K562 (cell line): ENCODE data around the gene MED12. TPM values are rescaled to one million over a fixed set of nuclear protein-coding genes. Genes with fewer than 3 reads are reported as not detected.

Source experiments
- ETS2 ChIP-seq: IDR thresholded peaks from 2 replicates; pipeline ENCODE4 v1.6.1; 2016; ENCODE audit warnings: borderline replicate concordance, missing genetic modification characterization, mild to moderate bottlenecking, moderate library complexity, missing compliant biosample characterization; ENCODE audit not compliant: poor library complexity, severe bottlenecking
- HIVEP1 ChIP-seq: fragments of 250-450 bp; sonication (Bioruptor Pico); IDR thresholded peaks from 2 replicates; pipeline ENCODE4 v1.4.0; 2020; ENCODE audit warnings: mild to moderate bottlenecking
- KLF16 ChIP-seq: IDR thresholded peaks from 2 replicates; pipeline ENCODE4 v1.6.1; 2016; ENCODE audit warnings: antibody characterized with exemption
- NFE2L1 ChIP-seq: fragments of 450-650 bp; IDR thresholded peaks from 2 replicates; pipeline ENCODE4 v1.6.1; 2016; ENCODE audit warnings: missing genetic modification characterization, low read depth, mild to moderate bottlenecking, missing compliant biosample characterization, moderate library complexity, borderline replicate concordance
- PBX2 ChIP-seq, 2 experiments: IDR thresholded peaks in 1 of 2; conservative IDR thresholded peaks in 1 of 2; 2 replicates each; pipeline ENCODE4 v1.6.1; 2016; ENCODE audit warnings: low read depth in 2 of 2, mild to moderate bottlenecking in 1 of 2, missing compliant biosample characterization in 1 of 2, missing genetic modification characterization in 1 of 2, moderate library complexity in 1 of 2
- POLR2A ChIP-seq: fragments of 450-650 bp; conservative IDR thresholded peaks from 2 replicates; pipeline ENCODE4 v1.6.1; 2016
- ZNF217 ChIP-seq: sonication (generic); formaldehyde crosslinking; IDR thresholded peaks from 2 replicates; pipeline ENCODE4 v1.8.0; 2022; ENCODE audit warnings: mild to moderate bottlenecking, missing genetic modification reagents
- ZNF316 ChIP-seq: fragments of 450-650 bp; IDR thresholded peaks from 2 replicates; pipeline ENCODE4 v1.6.1; 2016
- ZSCAN29 ChIP-seq: fragments of 450-650 bp; IDR thresholded peaks from 2 replicates; pipeline ENCODE4 v1.6.1; 2017
- polyA plus RNA-seq, 8 experiments: library from polyadenylated mRNA; depleted of rRNA in 4 of 8; stranded (reverse) in 5 of 8; unstranded in 3 of 8; fragments of >200 nt; fragmentation: Nextera tagmentation in 2 of 8; fragmentation: Illumina TruSeq in 1 of 8; extraction: Ambion mirVana in 2 of 8; extraction: Trizol in 1 of 8; gene quantifications; 2 replicates each; pipeline versions ENCODE4 v1.2.1 to v1.2.3, GENCODE V29; 2011 to 2014; ENCODE audit warnings: inconsistent platforms in 1 of 8, missing spikeins in 1 of 8
- total RNA-seq, 7 experiments: library from RNA; depleted of rRNA in 6 of 7; stranded (reverse); fragments of >200 nt in 6 of 7; fragmentation: Illumina TruSeq in 2 of 7; extraction: Trizol in 2 of 7; gene quantifications; 2 replicates each; pipeline versions ENCODE4 v1.2.1 to v1.2.3, GENCODE V29; 2011 to 2021; ENCODE audit warnings: low replicate concordance in 1 of 7
- TF ChIP-seq, protein P1 (sequence below), 2 experiments: fragments of 450-650 bp; formaldehyde crosslinking in 1 of 2; IDR thresholded peaks; 2 replicates each; pipeline versions ENCODE4 v1.4.0 to v1.6.1; 2014 to 2020; ENCODE audit warnings: mild to moderate bottlenecking in 2 of 2, borderline replicate concordance in 1 of 2, low read depth in 1 of 2
- TF ChIP-seq, protein P2 (sequence below): fragments of 250-450 bp; sonication (Bioruptor Pico); IDR thresholded peaks from 2 replicates; pipeline ENCODE4 v1.8.0; 2021; ENCODE audit warnings: moderate library complexity, mild to moderate bottlenecking, inconsistent platforms
- TF ChIP-seq, protein P3 (sequence below): IDR thresholded peaks from 2 replicates; pipeline ENCODE4 v1.6.1; 2011; ENCODE audit warnings: borderline replicate concordance, low read depth, mild to moderate bottlenecking, moderate library complexity, low read length; ENCODE audit not compliant: insufficient read depth, poor library complexity, severe bottlenecking

MED12 gene
- total and polyA plus RNA-seq, 9 of the 15 experiments (the other 6 are each of a cell fraction or from before 2014, with no cell fraction given): 1.6 to 49.7 (median 8.6) TPM

DNA sequence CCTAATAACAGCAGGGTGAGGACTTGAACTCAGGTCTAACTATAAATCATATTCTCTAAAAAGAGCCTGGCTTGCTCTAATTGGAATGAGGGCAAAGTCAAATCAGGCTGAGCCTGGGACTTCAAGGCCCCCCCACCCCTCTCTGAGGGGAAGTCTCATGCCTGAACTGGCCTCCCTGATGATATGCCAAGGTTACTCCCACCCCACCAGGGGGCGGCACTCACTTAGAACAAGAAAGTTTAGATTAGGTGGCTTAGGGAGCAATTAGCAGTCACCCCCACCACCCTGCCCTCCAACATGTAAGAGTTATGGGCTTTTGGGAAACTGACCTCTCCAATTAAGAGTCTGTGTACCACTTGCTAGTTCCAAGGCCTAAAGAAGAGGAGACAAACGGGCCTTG, 20.1 kb upstream of the MED12 start (continued):
- TF ChIP-seq, protein P1, sequence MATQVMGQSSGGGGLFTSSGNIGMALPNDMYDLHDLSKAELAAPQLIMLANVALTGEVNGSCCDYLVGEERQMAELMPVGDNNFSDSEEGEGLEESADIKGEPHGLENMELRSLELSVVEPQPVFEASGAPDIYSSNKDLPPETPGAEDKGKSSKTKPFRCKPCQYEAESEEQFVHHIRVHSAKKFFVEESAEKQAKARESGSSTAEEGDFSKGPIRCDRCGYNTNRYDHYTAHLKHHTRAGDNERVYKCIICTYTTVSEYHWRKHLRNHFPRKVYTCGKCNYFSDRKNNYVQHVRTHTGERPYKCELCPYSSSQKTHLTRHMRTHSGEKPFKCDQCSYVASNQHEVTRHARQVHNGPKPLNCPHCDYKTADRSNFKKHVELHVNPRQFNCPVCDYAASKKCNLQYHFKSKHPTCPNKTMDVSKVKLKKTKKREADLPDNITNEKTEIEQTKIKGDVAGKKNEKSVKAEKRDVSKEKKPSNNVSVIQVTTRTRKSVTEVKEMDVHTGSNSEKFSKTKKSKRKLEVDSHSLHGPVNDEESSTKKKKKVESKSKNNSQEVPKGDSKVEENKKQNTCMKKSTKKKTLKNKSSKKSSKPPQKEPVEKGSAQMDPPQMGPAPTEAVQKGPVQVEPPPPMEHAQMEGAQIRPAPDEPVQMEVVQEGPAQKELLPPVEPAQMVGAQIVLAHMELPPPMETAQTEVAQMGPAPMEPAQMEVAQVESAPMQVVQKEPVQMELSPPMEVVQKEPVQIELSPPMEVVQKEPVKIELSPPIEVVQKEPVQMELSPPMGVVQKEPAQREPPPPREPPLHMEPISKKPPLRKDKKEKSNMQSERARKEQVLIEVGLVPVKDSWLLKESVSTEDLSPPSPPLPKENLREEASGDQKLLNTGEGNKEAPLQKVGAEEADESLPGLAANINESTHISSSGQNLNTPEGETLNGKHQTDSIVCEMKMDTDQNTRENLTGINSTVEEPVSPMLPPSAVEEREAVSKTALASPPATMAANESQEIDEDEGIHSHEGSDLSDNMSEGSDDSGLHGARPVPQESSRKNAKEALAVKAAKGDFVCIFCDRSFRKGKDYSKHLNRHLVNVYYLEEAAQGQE (IDR thresholded peaks at IDR 0.05; ENCODE audit: borderline replicate concordance): peak; percentile 79
- TF ChIP-seq, protein P1 (CRISPR knock-in tag; IDR thresholded peaks at IDR 0.05; ENCODE audit: low read depth): no peak
- TF ChIP-seq KLF16 (0 out of 2 replicates have a peak, but pooled peaks have one; percentile 12), POLR2A (no peak), ETS2 (tag) (no peak), NFE2L1 (tag) (no peak), ZNF217 (CRISPR knock-in tag) (no peak), ZSCAN29 (no peak), ZNF316 (no peak), HIVEP1 (CRISPR knock-in tag) (no peak), PBX2 (CRISPR knock-in tag; IDR thresholded peaks at IDR 0.05; ENCODE audit: low read depth) (no peak), PBX2 (tag; conservative IDR thresholded peaks at IDR 0.05; ENCODE audit: low read depth) (0 out of 2 replicates have a peak, but pooled peaks have one; percentile 10)
- TF ChIP-seq, protein P2, sequence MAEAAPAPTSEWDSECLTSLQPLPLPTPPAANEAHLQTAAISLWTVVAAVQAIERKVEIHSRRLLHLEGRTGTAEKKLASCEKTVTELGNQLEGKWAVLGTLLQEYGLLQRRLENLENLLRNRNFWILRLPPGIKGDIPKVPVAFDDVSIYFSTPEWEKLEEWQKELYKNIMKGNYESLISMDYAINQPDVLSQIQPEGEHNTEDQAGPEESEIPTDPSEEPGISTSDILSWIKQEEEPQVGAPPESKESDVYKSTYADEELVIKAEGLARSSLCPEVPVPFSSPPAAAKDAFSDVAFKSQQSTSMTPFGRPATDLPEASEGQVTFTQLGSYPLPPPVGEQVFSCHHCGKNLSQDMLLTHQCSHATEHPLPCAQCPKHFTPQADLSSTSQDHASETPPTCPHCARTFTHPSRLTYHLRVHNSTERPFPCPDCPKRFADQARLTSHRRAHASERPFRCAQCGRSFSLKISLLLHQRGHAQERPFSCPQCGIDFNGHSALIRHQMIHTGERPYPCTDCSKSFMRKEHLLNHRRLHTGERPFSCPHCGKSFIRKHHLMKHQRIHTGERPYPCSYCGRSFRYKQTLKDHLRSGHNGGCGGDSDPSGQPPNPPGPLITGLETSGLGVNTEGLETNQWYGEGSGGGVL (CRISPR knock-in tag): no peak
- TF ChIP-seq, protein P3, sequence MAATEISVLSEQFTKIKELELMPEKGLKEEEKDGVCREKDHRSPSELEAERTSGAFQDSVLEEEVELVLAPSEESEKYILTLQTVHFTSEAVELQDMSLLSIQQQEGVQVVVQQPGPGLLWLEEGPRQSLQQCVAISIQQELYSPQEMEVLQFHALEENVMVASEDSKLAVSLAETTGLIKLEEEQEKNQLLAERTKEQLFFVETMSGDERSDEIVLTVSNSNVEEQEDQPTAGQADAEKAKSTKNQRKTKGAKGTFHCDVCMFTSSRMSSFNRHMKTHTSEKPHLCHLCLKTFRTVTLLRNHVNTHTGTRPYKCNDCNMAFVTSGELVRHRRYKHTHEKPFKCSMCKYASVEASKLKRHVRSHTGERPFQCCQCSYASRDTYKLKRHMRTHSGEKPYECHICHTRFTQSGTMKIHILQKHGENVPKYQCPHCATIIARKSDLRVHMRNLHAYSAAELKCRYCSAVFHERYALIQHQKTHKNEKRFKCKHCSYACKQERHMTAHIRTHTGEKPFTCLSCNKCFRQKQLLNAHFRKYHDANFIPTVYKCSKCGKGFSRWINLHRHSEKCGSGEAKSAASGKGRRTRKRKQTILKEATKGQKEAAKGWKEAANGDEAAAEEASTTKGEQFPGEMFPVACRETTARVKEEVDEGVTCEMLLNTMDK: peak; percentile 60
